Neural cell (in vitro differentiated cells): ENCODE results near the gene LDLRAD4. TPM values are rescaled to one million over a fixed set of nuclear protein-coding genes. Genes with fewer than 3 reads are reported as not detected.

Experiments used
- H2AFZ ChIP-seq: fragments of 200-600, 300-800 bp; sonication (generic), shearing (Covaris generic); 2 replicates; pipeline ENCODE4 v1.6.0; 2014; ENCODE audit warnings: low read depth, mild to moderate bottlenecking, antibody characterized with exemption, low read length, moderate library complexity
- H3F3A ChIP-seq: fragments of 200-600 bp; shearing (Covaris generic); 2 replicates; pipeline ENCODE4 v1.6.1; 2016; ENCODE audit warnings: mild to moderate bottlenecking, moderate library complexity, mixed read lengths, antibody characterized with exemption, low read length; ENCODE audit not compliant: insufficient read depth, poor library complexity, severe bottlenecking
- H3K27ac ChIP-seq: fragments of 200-600, 300-800 bp; sonication (generic), shearing (Covaris generic); 2 replicates; pipeline ENCODE4 v1.5.1; 2014; ENCODE audit warnings: mild to moderate bottlenecking, low read length, moderate library complexity
- H3K27me3 ChIP-seq: fragments of 300-800, 200-600 bp; sonication (generic), shearing (Covaris generic); 2 replicates; pipeline ENCODE4 v1.6.0; 2014; ENCODE audit warnings: mild to moderate bottlenecking, low read depth, low read length, moderate library complexity; ENCODE audit not compliant: insufficient read depth
- H3K36me3 ChIP-seq: fragments of 300-800, 200-600 bp; sonication (generic), shearing (Covaris generic); 2 replicates; pipeline ENCODE4 v1.5.1; 2014; ENCODE audit warnings: mild to moderate bottlenecking, antibody characterized with exemption, low read length, moderate library complexity; ENCODE audit not compliant: insufficient read depth
- H3K4me2 ChIP-seq: fragments of 300-800, 200-600 bp; sonication (generic), shearing (Covaris generic); 2 replicates; pipeline ENCODE4 v1.6.0; 2014; ENCODE audit warnings: mild to moderate bottlenecking, low read length
- H3K4me3 ChIP-seq: fragments of 300-800, 200-600 bp; sonication (generic), shearing (Covaris generic); 2 replicates; pipeline ENCODE4 v1.5.1; 2014; ENCODE audit warnings: mild to moderate bottlenecking, low read length, moderate library complexity
- H3K79me2 ChIP-seq: fragments of 200-600 bp; shearing (Covaris generic); replicated peaks from 2 replicates; pipeline ENCODE4 v1.6.0; 2014; ENCODE audit warnings: mild to moderate bottlenecking, low read length, moderate library complexity; ENCODE audit not compliant: insufficient read depth
- H3K9ac ChIP-seq: fragments of 300-800, 200-600 bp; sonication (generic), shearing (Covaris generic); 2 replicates; pipeline ENCODE4 v1.6.1; 2016; ENCODE audit warnings: mild to moderate bottlenecking, low read length, mixed read lengths
- H3K9me2 ChIP-seq: fragments of 200-600 bp; shearing (Covaris generic); 2 replicates; pipeline ENCODE4 v1.6.1; 2016; ENCODE audit warnings: mild to moderate bottlenecking, low read length, mixed read lengths; ENCODE audit not compliant: insufficient read depth
- H3K9me3 ChIP-seq: fragments of 200-600, 300-800 bp; sonication (generic), shearing (Covaris generic); 2 replicates; pipeline ENCODE4 v1.6.1; 2016; ENCODE audit warnings: mild to moderate bottlenecking, mixed run types, low read length, moderate library complexity, mixed read lengths
- H4K20me1 ChIP-seq: fragments of 200-600 bp; shearing (Covaris generic); 2 replicates; pipeline ENCODE4 v1.6.1; 2016; ENCODE audit warnings: mild to moderate bottlenecking, mixed run types; ENCODE audit not compliant: insufficient read depth
- EP300 ChIP-seq: fragments of 450-650 bp; conservative IDR thresholded peaks from 2 replicates; pipeline ENCODE4 v1.6.1; 2014; ENCODE audit warnings: antibody characterized with exemption, mild to moderate bottlenecking, moderate library complexity; ENCODE audit not compliant: poor library complexity, severe bottlenecking
- EZH2 ChIP-seq: fragments of 200-600, 300-800 bp; shearing (Covaris generic), sonication (generic); IDR thresholded peaks from 2 replicates; pipeline ENCODE4 v1.6.1; 2014; ENCODE audit warnings: antibody characterized with exemption, low read length, borderline replicate concordance, mild to moderate bottlenecking; ENCODE audit not compliant: insufficient read depth, poor library complexity, severe bottlenecking
- MXI1 ChIP-seq: fragments of 450-650 bp; conservative IDR thresholded peaks from 2 replicates; pipeline ENCODE4 v1.6.1; 2014; ENCODE audit warnings: antibody characterized with exemption, mild to moderate bottlenecking; ENCODE audit not compliant: poor library complexity, severe bottlenecking
- POLR2AphosphoS5 ChIP-seq: IDR thresholded peaks from 2 replicates; pipeline ENCODE4 v1.6.1; 2012
- RAD21 ChIP-seq: fragments of 450-650 bp; conservative IDR thresholded peaks from 2 replicates; pipeline ENCODE4 v1.6.1; 2014; ENCODE audit warnings: antibody characterized with exemption, mild to moderate bottlenecking, moderate library complexity
- SMC3 ChIP-seq: fragments of 450-650 bp; conservative IDR thresholded peaks from 2 replicates; pipeline ENCODE4 v1.6.1; 2014; ENCODE audit warnings: antibody characterized with exemption, mild to moderate bottlenecking, moderate library complexity; ENCODE audit not compliant: poor library complexity
- TAF1 ChIP-seq: IDR thresholded peaks from 2 replicates; pipeline ENCODE4 v1.6.1; 2012; ENCODE audit warnings: low read depth
- polyA plus RNA-seq: library from polyadenylated mRNA; depleted of rRNA; stranded (reverse); fragments of >200 nt; gene quantifications from 2 replicates; pipeline ENCODE4 v1.2.3, GENCODE V29; 2014
- TF ChIP-seq, protein P1 (sequence below): fragments of 450-650 bp; IDR thresholded peaks from 2 replicates; pipeline ENCODE4 v1.5.1; 2014; ENCODE audit warnings: antibody characterized with exemption, mild to moderate bottlenecking, moderate library complexity; ENCODE audit not compliant: poor library complexity, severe bottlenecking
- TF ChIP-seq, protein P2 (sequence below): IDR thresholded peaks from 2 replicates; pipeline ENCODE4 v1.6.1; 2012; ENCODE audit warnings: borderline replicate concordance

The LDLRAD4 gene
- polyA plus RNA-seq, 1 donor from 2014 or later: 3.7 TPM

DNA sequence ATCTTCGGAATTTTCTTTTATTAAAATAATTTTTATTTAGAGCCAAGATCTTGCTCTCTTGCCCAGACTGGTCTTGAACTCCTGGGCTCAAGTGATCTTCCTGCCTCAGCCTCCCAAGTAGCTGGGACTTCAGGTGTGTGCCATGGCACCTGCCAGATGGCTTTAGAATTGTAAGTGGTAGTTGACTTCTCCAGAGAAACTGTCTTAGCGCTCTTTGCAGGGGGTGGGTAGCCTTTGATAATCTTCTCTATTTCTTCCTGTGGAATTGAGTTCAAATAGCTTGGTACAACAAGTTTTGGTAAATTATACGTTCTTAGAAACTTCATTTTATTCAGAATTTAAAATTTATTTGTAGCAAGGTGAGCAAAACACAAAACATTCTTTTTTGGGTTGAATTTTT is 113.3 kb downstream of the LDLRAD4 start:
- Histone ChIP-seq H3K9ac (no peak overlapping the region), H3K27ac (no peak overlapping the region), H2AFZ (no peak overlapping the region), H3K27me3 (no peaks in the 10 kb centered on the region), H3K9me3 (peaks cover 4% of the 10 kb centered on the region), H4K20me1 (no peaks in the 10 kb centered on the region), H3K36me3 (no peaks in the 10 kb centered on the region), H3F3A (no peaks in the 10 kb centered on the region), H3K4me2 (no peak overlapping the region), H3K4me3 (no peak overlapping the region), H3K9me2 (no peaks in the 10 kb centered on the region), H3K79me2 (no peaks in the 10 kb centered on the region)
- TF ChIP-seq RAD21 (no peak), SMC3 (no peak), EZH2 (no peak), EP300 (no peak), TAF1 (no peak)
- TF ChIP-seq, protein P1, sequence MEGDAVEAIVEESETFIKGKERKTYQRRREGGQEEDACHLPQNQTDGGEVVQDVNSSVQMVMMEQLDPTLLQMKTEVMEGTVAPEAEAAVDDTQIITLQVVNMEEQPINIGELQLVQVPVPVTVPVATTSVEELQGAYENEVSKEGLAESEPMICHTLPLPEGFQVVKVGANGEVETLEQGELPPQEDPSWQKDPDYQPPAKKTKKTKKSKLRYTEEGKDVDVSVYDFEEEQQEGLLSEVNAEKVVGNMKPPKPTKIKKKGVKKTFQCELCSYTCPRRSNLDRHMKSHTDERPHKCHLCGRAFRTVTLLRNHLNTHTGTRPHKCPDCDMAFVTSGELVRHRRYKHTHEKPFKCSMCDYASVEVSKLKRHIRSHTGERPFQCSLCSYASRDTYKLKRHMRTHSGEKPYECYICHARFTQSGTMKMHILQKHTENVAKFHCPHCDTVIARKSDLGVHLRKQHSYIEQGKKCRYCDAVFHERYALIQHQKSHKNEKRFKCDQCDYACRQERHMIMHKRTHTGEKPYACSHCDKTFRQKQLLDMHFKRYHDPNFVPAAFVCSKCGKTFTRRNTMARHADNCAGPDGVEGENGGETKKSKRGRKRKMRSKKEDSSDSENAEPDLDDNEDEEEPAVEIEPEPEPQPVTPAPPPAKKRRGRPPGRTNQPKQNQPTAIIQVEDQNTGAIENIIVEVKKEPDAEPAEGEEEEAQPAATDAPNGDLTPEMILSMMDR: no peak

DNA sequence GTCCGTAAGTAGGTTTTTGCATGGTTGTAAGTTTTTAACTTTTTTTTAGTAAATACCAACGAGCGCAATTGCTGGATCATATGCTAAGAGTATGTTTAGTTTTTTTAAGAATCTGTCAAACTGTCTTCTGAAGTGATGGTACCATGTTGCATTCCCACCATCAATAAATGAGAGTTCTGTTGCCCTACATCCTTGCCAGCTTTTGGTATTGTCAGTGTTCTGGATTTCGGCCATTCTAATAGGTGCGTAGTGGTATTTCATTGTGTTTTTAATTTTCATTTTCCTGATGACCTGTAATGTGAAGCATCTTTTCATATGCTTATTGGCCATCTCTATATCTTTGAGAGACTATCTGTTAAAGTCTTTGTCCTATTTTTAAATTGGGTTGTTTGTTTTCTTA is 114.3 kb downstream of the LDLRAD4 start:
- Histone ChIP-seq H3K9ac (no peak overlapping the region), H3K27me3 (no peaks in the 10 kb centered on the region), H3K36me3 (no peaks in the 10 kb centered on the region), H3K9me3 (peaks cover 3% of the 10 kb centered on the region), H3K4me2 (no peak overlapping the region), H3K4me3 (no peak overlapping the region), H2AFZ (no peak overlapping the region), H3K27ac (no peak overlapping the region), H4K20me1 (no peaks in the 10 kb centered on the region), H3K9me2 (no peaks in the 10 kb centered on the region), H3F3A (no peaks in the 10 kb centered on the region), H3K79me2 (no peaks in the 10 kb centered on the region)
- TF ChIP-seq EZH2: no peak

DNA sequence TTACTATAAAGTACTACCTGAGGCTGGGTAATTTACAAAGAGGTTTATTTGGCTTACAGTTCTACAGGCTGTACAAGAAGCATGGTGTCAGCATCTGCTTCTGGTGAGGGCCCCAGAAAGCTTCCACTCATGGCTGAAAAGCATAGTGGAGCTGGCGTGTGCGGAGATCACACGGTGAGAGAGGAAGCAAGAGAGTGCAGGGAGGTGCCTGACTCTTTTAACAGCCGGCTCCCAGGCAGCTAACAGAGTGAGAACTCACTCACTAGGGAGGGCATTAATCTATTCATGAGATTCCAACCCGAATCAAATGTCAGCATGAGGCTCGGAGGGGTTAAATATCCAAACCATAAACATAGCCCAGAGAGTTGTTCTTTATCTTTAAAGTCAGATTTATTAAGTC is 117.3 kb downstream of the LDLRAD4 start:
- H3K9ac ChIP-seq: no peak overlapping the region
- H3K27me3 ChIP-seq: no peaks in the 10 kb centered on the region
- H3F3A ChIP-seq: no peaks in the 10 kb centered on the region
- H3K9me3 ChIP-seq: no peaks in the 10 kb centered on the region
- H3K36me3 ChIP-seq: no peaks in the 10 kb centered on the region
- H3K79me2 ChIP-seq: no peaks in the 10 kb centered on the region
- no peaks in the 10 kb centered on the region for H3K9me2 ChIP-seq
- H3K27ac ChIP-seq: no peak overlapping the region
- no peaks in the 10 kb centered on the region for H4K20me1 ChIP-seq
- TF ChIP-seq RAD21: no peak
- TF ChIP-seq, protein P2, sequence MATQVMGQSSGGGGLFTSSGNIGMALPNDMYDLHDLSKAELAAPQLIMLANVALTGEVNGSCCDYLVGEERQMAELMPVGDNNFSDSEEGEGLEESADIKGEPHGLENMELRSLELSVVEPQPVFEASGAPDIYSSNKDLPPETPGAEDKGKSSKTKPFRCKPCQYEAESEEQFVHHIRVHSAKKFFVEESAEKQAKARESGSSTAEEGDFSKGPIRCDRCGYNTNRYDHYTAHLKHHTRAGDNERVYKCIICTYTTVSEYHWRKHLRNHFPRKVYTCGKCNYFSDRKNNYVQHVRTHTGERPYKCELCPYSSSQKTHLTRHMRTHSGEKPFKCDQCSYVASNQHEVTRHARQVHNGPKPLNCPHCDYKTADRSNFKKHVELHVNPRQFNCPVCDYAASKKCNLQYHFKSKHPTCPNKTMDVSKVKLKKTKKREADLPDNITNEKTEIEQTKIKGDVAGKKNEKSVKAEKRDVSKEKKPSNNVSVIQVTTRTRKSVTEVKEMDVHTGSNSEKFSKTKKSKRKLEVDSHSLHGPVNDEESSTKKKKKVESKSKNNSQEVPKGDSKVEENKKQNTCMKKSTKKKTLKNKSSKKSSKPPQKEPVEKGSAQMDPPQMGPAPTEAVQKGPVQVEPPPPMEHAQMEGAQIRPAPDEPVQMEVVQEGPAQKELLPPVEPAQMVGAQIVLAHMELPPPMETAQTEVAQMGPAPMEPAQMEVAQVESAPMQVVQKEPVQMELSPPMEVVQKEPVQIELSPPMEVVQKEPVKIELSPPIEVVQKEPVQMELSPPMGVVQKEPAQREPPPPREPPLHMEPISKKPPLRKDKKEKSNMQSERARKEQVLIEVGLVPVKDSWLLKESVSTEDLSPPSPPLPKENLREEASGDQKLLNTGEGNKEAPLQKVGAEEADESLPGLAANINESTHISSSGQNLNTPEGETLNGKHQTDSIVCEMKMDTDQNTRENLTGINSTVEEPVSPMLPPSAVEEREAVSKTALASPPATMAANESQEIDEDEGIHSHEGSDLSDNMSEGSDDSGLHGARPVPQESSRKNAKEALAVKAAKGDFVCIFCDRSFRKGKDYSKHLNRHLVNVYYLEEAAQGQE: no peak
- no peak for TF ChIP-seq TAF1
- no peak for TF ChIP-seq POLR2AphosphoS5
- TF ChIP-seq EP300: no peak
- no peak for TF ChIP-seq EZH2
- no peak for TF ChIP-seq MXI1
- no peak overlapping the region for H2AFZ ChIP-seq
- H3K4me3 ChIP-seq: no peak overlapping the region
- no peak overlapping the region for H3K4me2 ChIP-seq
